ENCODE data around the gene NCOR1.

NCOR1 gene

GRCh38 chr17:16081507-16082087, 133.7 kb downstream of the NCOR1 start:
- no peak overlapping the region for H3K27ac ChIP-seq
- no peak for TF ChIP-seq ZFX (IDR thresholded peaks at IDR 0.05)
- TF ChIP-seq, protein P1, sequence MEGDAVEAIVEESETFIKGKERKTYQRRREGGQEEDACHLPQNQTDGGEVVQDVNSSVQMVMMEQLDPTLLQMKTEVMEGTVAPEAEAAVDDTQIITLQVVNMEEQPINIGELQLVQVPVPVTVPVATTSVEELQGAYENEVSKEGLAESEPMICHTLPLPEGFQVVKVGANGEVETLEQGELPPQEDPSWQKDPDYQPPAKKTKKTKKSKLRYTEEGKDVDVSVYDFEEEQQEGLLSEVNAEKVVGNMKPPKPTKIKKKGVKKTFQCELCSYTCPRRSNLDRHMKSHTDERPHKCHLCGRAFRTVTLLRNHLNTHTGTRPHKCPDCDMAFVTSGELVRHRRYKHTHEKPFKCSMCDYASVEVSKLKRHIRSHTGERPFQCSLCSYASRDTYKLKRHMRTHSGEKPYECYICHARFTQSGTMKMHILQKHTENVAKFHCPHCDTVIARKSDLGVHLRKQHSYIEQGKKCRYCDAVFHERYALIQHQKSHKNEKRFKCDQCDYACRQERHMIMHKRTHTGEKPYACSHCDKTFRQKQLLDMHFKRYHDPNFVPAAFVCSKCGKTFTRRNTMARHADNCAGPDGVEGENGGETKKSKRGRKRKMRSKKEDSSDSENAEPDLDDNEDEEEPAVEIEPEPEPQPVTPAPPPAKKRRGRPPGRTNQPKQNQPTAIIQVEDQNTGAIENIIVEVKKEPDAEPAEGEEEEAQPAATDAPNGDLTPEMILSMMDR (conservative IDR thresholded peaks at IDR 0.05), result no peak

DNA sequence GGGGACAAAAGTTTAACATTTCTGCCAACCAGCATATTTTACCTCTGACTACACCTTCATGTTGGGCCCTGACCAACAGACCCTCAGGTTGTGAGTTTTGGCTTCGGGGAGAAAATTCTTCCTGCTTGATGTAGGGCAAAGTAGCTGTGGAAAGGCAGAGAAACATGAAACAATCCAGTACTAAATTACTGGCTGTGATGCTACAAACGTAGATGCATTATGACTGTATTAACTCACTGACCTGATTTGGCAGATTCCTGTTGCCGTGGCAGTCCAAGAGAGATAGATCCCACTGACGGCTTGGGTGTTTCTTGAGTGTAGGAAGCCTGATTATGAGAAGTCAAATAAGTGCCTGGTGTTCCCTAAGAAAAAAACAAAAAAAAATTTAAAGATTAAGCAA, 135.0 kb downstream of the NCOR1 start:
- H3K27ac ChIP-seq, result no peak overlapping the region
- TF ChIP-seq, protein P1 (conservative IDR thresholded peaks at IDR 0.05), result no peak
- no peak for TF ChIP-seq ZFX (IDR thresholded peaks at IDR 0.05)

DNA sequence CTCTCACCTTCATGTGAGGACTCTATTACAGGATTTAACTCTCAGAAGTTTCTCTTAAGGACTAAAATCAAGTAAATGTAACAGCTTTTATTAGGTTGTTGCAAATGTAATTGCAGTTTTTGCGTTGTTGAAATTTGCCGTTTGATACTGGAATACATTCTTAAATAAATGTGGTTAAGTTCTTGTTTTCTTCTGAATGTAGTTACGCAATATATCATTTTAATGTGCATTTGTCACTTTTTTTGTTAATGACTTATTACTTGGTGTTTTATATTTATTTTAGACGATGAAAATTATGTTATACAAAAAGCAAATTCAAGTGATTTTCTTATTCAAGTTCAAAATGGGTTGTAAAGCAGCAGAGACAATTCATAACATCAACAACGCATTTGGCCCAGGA, 139.4 kb downstream of the NCOR1 start:
- no peak overlapping the region for H3K27ac ChIP-seq
- TF ChIP-seq ZFX (IDR thresholded peaks at IDR 0.05), result no peak
- TF ChIP-seq, protein P1 (conservative IDR thresholded peaks at IDR 0.05), result no peak

GRCh38 chr17:16074423-16074822, 140.9 kb downstream of the NCOR1 start:
- TF ChIP-seq, protein P1 (conservative IDR thresholded peaks at IDR 0.05), result no peak
- no peak for TF ChIP-seq ZFX (IDR thresholded peaks at IDR 0.05)
- H3K27ac ChIP-seq, result no peak overlapping the region

- H3K27ac ChIP-seq, result no peak overlapping the region
- TF ChIP-seq ZFX (IDR thresholded peaks at IDR 0.05), result no peak
- TF ChIP-seq, protein P1 (conservative IDR thresholded peaks at IDR 0.05), result no peak
Measured at GRCh38 chr17:16073845-16074244, 141.5 kb downstream of the NCOR1 start.

- TF ChIP-seq ZFX (IDR thresholded peaks at IDR 0.05), result no peak
- TF ChIP-seq, protein P1 (conservative IDR thresholded peaks at IDR 0.05), result no peak
- no peak overlapping the region for H3K27ac ChIP-seq
Measured at GRCh38 chr17:16072031-16072430, 143.3 kb downstream of the NCOR1 start.

DNA sequence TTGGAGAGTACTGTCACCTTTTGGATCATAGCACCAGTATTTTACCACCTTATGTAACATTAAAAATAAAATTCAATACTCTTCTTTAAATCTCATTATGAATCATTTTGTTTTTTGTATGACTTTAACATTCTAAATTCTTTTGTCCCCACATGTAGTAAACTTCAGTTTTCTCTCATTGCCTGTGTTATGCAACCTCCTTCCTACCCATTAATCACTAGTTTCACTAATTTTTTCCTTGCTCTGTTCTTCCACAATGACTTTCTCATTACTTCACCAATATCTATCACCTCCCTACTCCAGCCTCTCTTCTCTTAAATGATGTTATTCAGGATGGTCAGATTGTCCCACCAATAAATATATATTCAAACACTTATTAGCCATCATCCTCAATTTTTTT, 147.0 kb downstream of the NCOR1 start:
- H3K27ac ChIP-seq, result no peak overlapping the region
- TF ChIP-seq, protein P1 (conservative IDR thresholded peaks at IDR 0.05), result no peak
- no peak for TF ChIP-seq ZFX (IDR thresholded peaks at IDR 0.05)

All from C4-2B (cell line).